Endothelial cell of umbilical vein (primary cell): ENCODE results near the gene SLC41A3. TPM values are rescaled to one million over a fixed set of nuclear protein-coding genes. Genes with fewer than 3 reads are reported as not detected.

Experiments
- BruUV-seq: library from RNA; stranded (reverse); fragments of 400-500 nt; replicated peaks from 2 replicates; lab custom pipeline; 2021; lab: Mats Ljungman, UMichigan
- CTCF ChIA-PET: fragments of 300-600, 350-600 bp; sonication (Branson Sonifier 250); formaldehyde crosslinking; loops from one replicate; lab custom pipeline; 2021; ENCODE audit warnings: antibody characterized with exemption, inconsistent platforms; lab: Charles Lee
- POLR2A ChIA-PET: fragments of 300-600, 350-600 bp; sonication (Branson Sonifier 250); formaldehyde crosslinking; loops from one replicate; lab custom pipeline; 2021; ENCODE audit warnings: antibody characterized with exemption, inconsistent platforms; lab: Charles Lee
- DNase-seq: peaks from one replicate; pipeline ENCODE4 v3.0.0-alpha.2; 2011; ENCODE audit warnings: low read depth, low spot score
- FAIRE-seq: peaks from 2 replicates; lab custom pipeline; 2011; peaks lifted over from hg19 to GRCh38; lab: Jason Lieb, UNC
- H2AFZ ChIP-seq: 2 replicates; pipeline ENCODE4 v1.6.0; 2012; ENCODE audit warnings: low read depth, low read length, control low read depth, inconsistent platforms
- H3K27ac ChIP-seq: 2 replicates; pipeline ENCODE4 v1.5.1; 2011; ENCODE audit warnings: low read depth, mild to moderate bottlenecking, control low read depth, low read length, moderate library complexity; ENCODE audit not compliant: insufficient read depth
- H3K27me3 ChIP-seq, 2 experiments: 2 replicates each; pipeline versions ENCODE4 v1.6.0 to v1.6.1; 2011; ENCODE audit warnings: low read length in 2 of 2, mixed read lengths in 1 of 2; ENCODE audit not compliant: control insufficient read depth in 2 of 2, insufficient read depth in 2 of 2
- H3K36me3 ChIP-seq, 2 experiments: 2 replicates in 1 of 2; 3 replicates in 1 of 2; pipeline ENCODE4 v1.5.1; 2011; ENCODE audit warnings: low read length in 2 of 2, mild to moderate bottlenecking in 1 of 2, moderate library complexity in 1 of 2; ENCODE audit not compliant: control insufficient read depth in 2 of 2, insufficient read depth in 2 of 2; ENCODE audit errors: extremely low read depth in 1 of 2
- H3K4me1 ChIP-seq: 3 replicates; pipeline ENCODE4 v1.5.1; 2011; ENCODE audit warnings: mild to moderate bottlenecking, low read length; ENCODE audit not compliant: control insufficient read depth, insufficient read depth; ENCODE audit errors: extremely low read depth
- H3K4me2 ChIP-seq: 2 replicates; pipeline ENCODE4 v1.6.1; 2011; ENCODE audit warnings: low read length, control low read depth, mixed read lengths; ENCODE audit not compliant: insufficient read depth
- H3K4me3 ChIP-seq, 3 experiments: fragments of 200-600 bp in 1 of 3; sonication (generic), shearing (Covaris generic) in 1 of 3; replicated peaks in 1 of 3; 2 replicates each; pipeline ENCODE4 v1.5.1; 2011 to 2016; ENCODE audit warnings: control low read depth in 3 of 3, low read length in 3 of 3, mild to moderate bottlenecking in 2 of 3, inconsistent platforms in 1 of 3, low read depth in 1 of 3, moderate library complexity in 1 of 3; ENCODE audit not compliant: insufficient read depth in 1 of 3
- H3K79me2 ChIP-seq: 2 replicates; pipeline ENCODE4 v1.6.0; 2012; ENCODE audit warnings: low read length, inconsistent platforms; ENCODE audit not compliant: control insufficient read depth, insufficient read depth
- H3K9ac ChIP-seq: replicated peaks from 2 replicates; pipeline ENCODE3; 2011; ENCODE audit warnings: low read length, control low read depth; ENCODE audit not compliant: insufficient read depth; ENCODE audit errors: extremely low read depth
- H3K9me1 ChIP-seq: replicated peaks from 3 replicates; pipeline ENCODE4 v1.6.0; 2011; ENCODE audit warnings: mild to moderate bottlenecking, low read length; ENCODE audit not compliant: control insufficient read depth, insufficient read depth; ENCODE audit errors: extremely low read depth
- H3K9me3 ChIP-seq: replicated peaks from 2 replicates; pipeline ENCODE4 v1.5.1; 2012; ENCODE audit warnings: low read length, inconsistent platforms; ENCODE audit not compliant: control insufficient read depth, insufficient read depth
- H4K20me1 ChIP-seq: replicated peaks from 2 replicates; pipeline ENCODE3; 2011; ENCODE audit warnings: mild to moderate bottlenecking, low read length; ENCODE audit not compliant: control insufficient read depth, insufficient read depth; ENCODE audit errors: extremely low read depth
- EZH2 ChIP-seq: IDR thresholded peaks from 2 replicates; pipeline ENCODE4 v1.6.1; 2012; ENCODE audit warnings: borderline replicate concordance, low read depth, mild to moderate bottlenecking, moderate library complexity, low read length, inconsistent platforms; ENCODE audit not compliant: severe bottlenecking
- FOS ChIP-seq: IDR thresholded peaks from 2 replicates; pipeline ENCODE4 v1.6.1; 2011; ENCODE audit warnings: mild to moderate bottlenecking, low read length, moderate library complexity, borderline replicate concordance; ENCODE audit not compliant: insufficient read depth
- GATA2 ChIP-seq: IDR thresholded peaks from 2 replicates; pipeline ENCODE4 v1.7.0; 2011; ENCODE audit warnings: low read depth, mild to moderate bottlenecking, moderate library complexity, mixed read lengths, low read length; ENCODE audit not compliant: insufficient read length, insufficient read depth
- JUN ChIP-seq: IDR thresholded peaks from 2 replicates; pipeline ENCODE4 v1.6.1; 2011; ENCODE audit warnings: borderline replicate concordance, low read depth; ENCODE audit not compliant: insufficient read length, insufficient read depth
- MYC ChIP-seq: IDR thresholded peaks from one replicate; pipeline ENCODE4 v1.6.1; 2011; ENCODE audit warnings: mild to moderate bottlenecking, low read depth, low read length
- POLR2A ChIP-seq: IDR thresholded peaks from 2 replicates; pipeline ENCODE4 v1.6.1; 2012; ENCODE audit warnings: low read depth, mild to moderate bottlenecking, control low read depth, low read length
- POLR2AphosphoS5 ChIP-seq: IDR thresholded peaks from 2 replicates; pipeline ENCODE4 v1.6.1; 2012; ENCODE audit warnings: low read depth, mild to moderate bottlenecking, control low read depth, low read length, moderate library complexity; ENCODE audit not compliant: insufficient read depth
- dilution Hi-C: fragments of 300-500 bp; cut with MboI; formaldehyde crosslinking; loops from one replicate; pipeline ENCODE4 v1.15.0; 2019; ENCODE audit warnings: low sequenced_read_pairs; ENCODE audit not compliant: extremely low pct_ligation_motif_present
- intact Hi-C: fragments of 100-400 bp; cut with micrococcal nuclease; formaldehyde crosslinking; loops from one replicate; pipeline ENCODE4 v1.10.0; 2022
- polyA plus RNA-seq, 4 experiments: library from polyadenylated mRNA; depleted of rRNA in 3 of 4; stranded (reverse) in 3 of 4; unstranded in 1 of 4; fragments of >200 nt; gene quantifications; 2 replicates each; pipeline versions ENCODE4 v1.2.1 to v1.2.3, GENCODE V29; 2011 to 2012; ENCODE audit warnings: missing spikeins in 1 of 4
- total RNA-seq: library from RNA; stranded (reverse); gene quantifications from 2 replicates; pipeline ENCODE4 v1.2.3, GENCODE V29; 2021
- TF ChIP-seq, protein P1 (sequence below): IDR thresholded peaks from 2 replicates; pipeline ENCODE4 v1.6.1; 2011; ENCODE audit not compliant: insufficient read depth, insufficient read length
- TF ChIP-seq, protein P2 (sequence below), 2 donors: IDR thresholded peaks; 1 replicate in 1 of 2; 2 replicates in 1 of 2; pipeline ENCODE4 v1.5.1; 2011; ENCODE audit warnings: low read length in 2 of 2, mild to moderate bottlenecking in 2 of 2, moderate library complexity in 2 of 2, control low read depth in 1 of 2, inconsistent platforms in 1 of 2, low read depth in 1 of 2; ENCODE audit not compliant: insufficient read depth in 1 of 2; ENCODE audit errors: extremely low read depth in 1 of 2

Gene SLC41A3
- total and polyA plus RNA-seq, 2 donors (not counting 3 experiments of a cell fraction or from before 2014, with no cell fraction given), result 52.5 to 118 TPM

DNA sequence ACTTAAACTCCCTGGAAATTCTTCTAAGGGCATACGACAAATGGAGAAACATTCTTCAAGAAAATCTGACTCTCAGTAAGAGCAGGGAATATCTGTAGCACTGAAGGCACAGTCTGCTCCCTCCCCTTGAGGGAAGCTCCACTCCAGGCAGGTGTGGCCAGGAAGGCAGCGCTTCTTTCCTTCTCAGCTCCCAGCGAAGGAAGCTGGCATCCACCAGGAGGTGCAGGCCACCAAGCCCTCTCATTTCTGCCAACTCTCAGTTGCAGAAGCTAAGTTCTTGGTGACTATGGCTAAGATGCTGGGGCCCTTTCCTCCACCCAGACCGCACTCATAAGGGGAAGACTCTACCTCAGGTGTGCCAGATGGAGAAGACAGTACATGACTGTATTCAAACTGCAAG, 37.7 kb upstream of the SLC41A3 start:
- POLR2A ChIA-PET, result no interaction called here
- TF ChIP-seq EZH2 (no peak), FOS (no peak), POLR2A (no peak), GATA2 (no peak), MYC (no peak), POLR2AphosphoS5 (no peak), JUN (no peak)
- TF ChIP-seq, protein P1, sequence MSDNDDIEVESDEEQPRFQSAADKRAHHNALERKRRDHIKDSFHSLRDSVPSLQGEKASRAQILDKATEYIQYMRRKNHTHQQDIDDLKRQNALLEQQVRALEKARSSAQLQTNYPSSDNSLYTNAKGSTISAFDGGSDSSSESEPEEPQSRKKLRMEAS, result no peak
- TF ChIP-seq, protein P2, sequence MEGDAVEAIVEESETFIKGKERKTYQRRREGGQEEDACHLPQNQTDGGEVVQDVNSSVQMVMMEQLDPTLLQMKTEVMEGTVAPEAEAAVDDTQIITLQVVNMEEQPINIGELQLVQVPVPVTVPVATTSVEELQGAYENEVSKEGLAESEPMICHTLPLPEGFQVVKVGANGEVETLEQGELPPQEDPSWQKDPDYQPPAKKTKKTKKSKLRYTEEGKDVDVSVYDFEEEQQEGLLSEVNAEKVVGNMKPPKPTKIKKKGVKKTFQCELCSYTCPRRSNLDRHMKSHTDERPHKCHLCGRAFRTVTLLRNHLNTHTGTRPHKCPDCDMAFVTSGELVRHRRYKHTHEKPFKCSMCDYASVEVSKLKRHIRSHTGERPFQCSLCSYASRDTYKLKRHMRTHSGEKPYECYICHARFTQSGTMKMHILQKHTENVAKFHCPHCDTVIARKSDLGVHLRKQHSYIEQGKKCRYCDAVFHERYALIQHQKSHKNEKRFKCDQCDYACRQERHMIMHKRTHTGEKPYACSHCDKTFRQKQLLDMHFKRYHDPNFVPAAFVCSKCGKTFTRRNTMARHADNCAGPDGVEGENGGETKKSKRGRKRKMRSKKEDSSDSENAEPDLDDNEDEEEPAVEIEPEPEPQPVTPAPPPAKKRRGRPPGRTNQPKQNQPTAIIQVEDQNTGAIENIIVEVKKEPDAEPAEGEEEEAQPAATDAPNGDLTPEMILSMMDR (IDR thresholded peaks at IDR 0.05; ENCODE audit: extremely low read depth in 1 of 2, insufficient read depth in 1 of 2, low read depth in 1 of 2, low read length in 2 of 2), result no peak
- intact Hi-C loops, result no loop called here

More for the DNA sequence above, 37.7 kb upstream of the SLC41A3 start:
- no peaks in the 10 kb centered on the region for H3K79me2 ChIP-seq
- peaks cover 3 to 4% of the 10 kb centered on the region in 2 experiments for H3K27me3 ChIP-seq
- dilution Hi-C loops, result no loop called here
- H3K36me3 ChIP-seq, result no peaks in the 10 kb centered on the region
- no peak for FAIRE-seq
- no peaks in the 10 kb centered on the region for H4K20me1 ChIP-seq
- H2AFZ ChIP-seq, result no peak overlapping the region
- H3K9ac ChIP-seq, result no peak overlapping the region
- H3K4me2 ChIP-seq, result no peak overlapping the region
- no peak overlapping the region for H3K4me3 ChIP-seq
- CTCF ChIA-PET, result no interaction called here
- H3K4me1 ChIP-seq, result no peaks in the 10 kb centered on the region
- H3K9me1 ChIP-seq, result no peaks in the 10 kb centered on the region
- no peak for DNase-seq
- H3K27ac ChIP-seq, result no peak overlapping the region
- H3K9me3 ChIP-seq, result no peaks in the 10 kb centered on the region
- no TSS peak for BruUV-seq
